Measurements from ENCODE around the gene KPTN. TPM values are rescaled to one million over a fixed set of nuclear protein-coding genes. Genes with fewer than 3 reads are reported as not detected.

Gene KPTN
- total RNA-seq, 1 experiment from 2014 or later: 26.2 TPM

DNA sequence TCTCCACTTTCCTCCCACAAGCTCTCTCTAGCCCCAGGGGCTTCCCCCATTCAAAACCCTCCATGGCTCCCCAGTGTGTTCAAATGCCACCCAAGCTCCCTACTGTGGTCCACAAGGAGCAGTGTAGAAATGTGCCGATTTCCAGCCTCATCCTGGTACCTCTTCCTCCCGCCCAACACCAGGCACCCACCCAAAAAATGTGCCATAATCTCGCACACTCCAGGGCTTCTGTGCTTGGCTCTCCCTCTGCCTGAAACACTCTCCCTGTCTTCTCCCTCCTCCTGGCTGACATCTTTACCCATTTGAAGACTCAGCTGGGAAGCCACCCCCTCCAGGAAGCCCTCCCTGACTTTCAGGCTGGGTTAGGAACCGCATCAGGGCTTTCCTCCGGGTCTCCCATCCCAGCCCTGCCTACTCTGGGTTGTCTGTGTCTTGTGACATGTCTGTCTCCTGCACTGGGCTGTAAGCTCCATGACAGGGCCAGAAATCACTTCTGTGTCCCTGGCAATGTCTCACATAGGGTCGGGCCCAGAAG lies 48.1 kb downstream of the KPTN start:
- no peak for DNase-seq (ENCODE audit: low spot score)

DNA sequence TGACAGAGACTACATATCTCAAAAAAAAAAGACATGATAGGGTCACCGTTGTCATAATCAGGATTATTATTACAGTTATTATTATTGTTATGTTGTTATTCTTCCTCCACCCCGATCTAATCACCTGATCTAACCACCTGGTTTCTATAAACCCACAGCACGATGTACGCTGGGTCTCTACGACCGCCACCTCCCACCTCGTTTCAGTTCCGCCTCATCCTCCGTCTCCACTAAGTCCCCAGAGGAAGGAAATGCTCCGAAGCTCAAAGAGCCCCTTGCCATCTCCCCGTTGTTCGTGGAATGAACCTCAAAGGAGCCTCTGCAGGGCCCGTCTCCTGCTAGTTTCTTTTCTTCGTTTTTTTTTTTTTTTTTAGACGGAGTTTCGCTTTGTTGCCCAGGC lies 48.8 kb downstream of the KPTN start:
- no peak for DNase-seq (ENCODE audit: low spot score)

DNA sequence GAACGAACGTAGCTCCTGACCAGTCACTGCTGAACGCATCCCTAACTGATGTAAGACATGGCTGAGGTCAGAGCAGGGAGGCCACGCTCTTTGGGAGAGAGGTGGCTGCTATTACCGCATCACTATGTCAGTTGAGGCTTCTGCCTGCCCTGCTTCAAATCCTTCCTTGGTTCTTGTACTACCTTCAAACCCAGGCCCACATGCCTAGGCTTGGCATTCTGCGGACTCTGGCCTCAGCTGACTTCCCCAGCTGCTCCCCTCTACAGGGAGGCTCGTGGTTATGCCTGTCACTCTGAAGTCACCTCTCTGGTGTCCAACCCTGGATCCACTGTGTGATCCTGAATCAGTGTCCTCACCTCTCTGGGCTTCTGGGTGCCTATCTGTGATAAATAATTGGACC lies 49.9 kb downstream of the KPTN start:
- no peak for DNase-seq (ENCODE audit: low spot score)

- DNase-seq (ENCODE audit: low spot score): no peak
These were observed 50.9 kb downstream of the KPTN start for GRCh38 chr19:47433121-47433520.

DNA sequence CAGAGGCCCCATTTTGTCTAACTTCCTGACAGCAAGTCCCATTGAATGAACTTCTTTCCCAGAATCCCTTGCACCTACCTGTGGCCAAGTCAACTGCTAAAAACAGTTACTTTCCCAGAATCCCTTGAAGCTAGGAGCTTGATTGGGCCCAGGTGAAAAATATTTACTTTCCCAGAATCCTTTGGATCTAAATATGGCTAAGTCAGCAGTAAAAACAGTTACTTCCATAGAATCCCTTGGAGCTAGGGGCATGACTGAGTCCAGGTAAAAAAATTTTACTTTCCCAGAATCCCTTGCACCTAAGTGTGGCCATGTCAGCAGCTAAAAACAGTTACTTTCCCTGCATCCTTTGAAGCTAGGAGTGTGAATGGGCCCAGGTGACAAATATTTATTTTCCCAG lies 51.5 kb downstream of the KPTN start:
- DNase-seq (ENCODE audit: low spot score): no peak

DNA sequence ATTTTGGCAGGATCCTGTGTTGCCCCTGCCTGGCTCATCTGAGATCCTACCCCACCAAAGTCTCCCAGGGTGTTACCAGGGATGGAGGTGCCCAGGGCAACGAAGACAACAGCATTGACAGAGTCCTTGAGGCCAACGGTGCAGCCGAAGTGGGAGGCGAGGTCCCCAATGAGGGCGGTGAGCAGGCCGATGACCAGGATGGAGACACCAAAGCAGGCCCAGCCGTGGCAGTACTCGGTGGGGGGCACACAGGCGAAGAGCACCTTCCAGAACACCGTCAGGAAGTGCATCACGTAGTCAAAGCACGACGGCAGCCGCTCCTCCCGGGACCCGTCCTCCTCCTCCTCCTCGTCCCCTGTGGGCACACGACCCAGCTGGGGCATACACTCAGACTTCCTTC lies 51.9 kb downstream of the KPTN start:
- DNase-seq (ENCODE audit: low spot score): no peak

- DNase-seq (ENCODE audit: low spot score): peak; percentile 40
These were observed 53.8 kb downstream of the KPTN start for GRCh38 chr19:47430041-47430802.

- no peak for DNase-seq (ENCODE audit: low spot score)
These were observed 54.8 kb downstream of the KPTN start for GRCh38 chr19:47429140-47429793.

DNA sequence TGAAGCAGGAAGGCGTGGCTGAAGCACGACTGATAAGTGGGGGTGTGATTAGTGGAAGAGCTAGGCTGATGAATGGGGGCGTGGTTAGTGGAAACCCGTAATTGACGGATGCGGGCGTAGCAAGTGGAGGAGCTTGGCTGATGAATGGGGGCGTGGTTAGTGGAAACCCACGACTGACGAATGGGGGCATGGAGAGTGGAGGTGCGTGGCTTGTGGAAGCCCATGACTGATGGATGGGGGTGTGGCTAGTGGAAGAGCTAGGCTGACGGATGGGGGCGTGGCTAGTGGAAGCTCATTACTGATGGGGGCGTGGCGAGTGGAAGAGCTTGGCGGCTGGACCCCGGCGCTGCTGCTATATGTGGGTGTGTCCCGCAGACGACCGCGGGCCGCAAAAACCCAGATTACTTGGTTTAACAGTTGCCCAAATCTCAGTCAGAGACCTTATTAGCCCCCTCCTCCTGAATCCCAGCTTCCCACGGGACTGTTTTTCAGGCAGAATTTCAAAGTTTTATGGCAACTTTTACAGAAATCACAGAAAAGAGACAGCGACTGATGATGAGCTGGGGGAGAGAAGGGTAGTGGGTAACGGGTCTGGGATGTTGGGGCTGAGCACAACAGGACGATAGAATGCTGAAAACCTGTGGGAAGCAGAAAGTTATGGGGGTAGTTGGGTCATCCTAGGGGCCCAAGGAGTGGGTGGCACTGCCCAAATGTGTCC lies 55.7 kb downstream of the KPTN start:
- DNase-seq (ENCODE audit: low spot score): peak; percentile 95

GRCh38 chr19:47427241-47428176 lies 56.5 kb downstream of the KPTN start:
- DNase-seq (ENCODE audit: low spot score): peak; percentile 91

Other genes with a start within 250 kb of the KPTN start
- gene CCDC9, start 227.7 kb downstream of the KPTN start, total RNA-seq (2014; rRNA removed; shearing (Covaris generic)): 19.8 and 34.8 TPM in 2 replicates
- 20.2 and 22.0 TPM in 2 replicates for gene INAFM1, start 209.3 kb downstream of the KPTN start, total RNA-seq (2014; rRNA removed; shearing (Covaris generic))
- gene C5AR1, start 174.4 kb downstream of the KPTN start, total RNA-seq (2014; rRNA removed; shearing (Covaris generic)): 0.13 and 0.28 TPM in 2 replicates
- not detected in 2 replicates for gene C5AR2, start 152.0 kb downstream of the KPTN start, total RNA-seq (2014; rRNA removed; shearing (Covaris generic))
- gene DHX34, start 134.9 kb downstream of the KPTN start, total RNA-seq (2014; rRNA removed; shearing (Covaris generic)): 85.4 and 88.4 TPM in 2 replicates
- 0.37 and 1.1 TPM in 2 replicates for gene MEIS3, start 64.7 kb downstream of the KPTN start, total RNA-seq (2014; rRNA removed; shearing (Covaris generic))
- gene SLC8A2, start 12.3 kb downstream of the KPTN start, total RNA-seq (2014; rRNA removed; shearing (Covaris generic)): 0.83 and 3.6 TPM in 2 replicates
- gene NAPA, start 30.8 kb upstream of the KPTN start, total RNA-seq (2014; rRNA removed; shearing (Covaris generic)): 193 and 224 TPM in 2 replicates
- gene ZNF541, start 88.9 kb upstream of the KPTN start, total RNA-seq (2014; rRNA removed; shearing (Covaris generic)): not detected in 2 replicates
- 2.6 and 5.2 TPM in 2 replicates for gene BICRA, start 124.9 kb upstream of the KPTN start, total RNA-seq (2014; rRNA removed; shearing (Covaris generic))
- 18.4 and 20.3 TPM in 2 replicates for gene EHD2, start 229.2 kb upstream of the KPTN start, total RNA-seq (2014; rRNA removed; shearing (Covaris generic))